Measurements from ENCODE around the gene ZAR1.
"Not testable (repeated sequence)": the region's sequence is repeated elsewhere in the genome, so short reads cannot be mapped to it uniquely, and the experiment has no call there.

The ZAR1 gene

GRCh38 chr4:48490012-48490679, at the start of gene ZAR1:
Gene ZAR1 (plus strand): TSS chr4:48490252. CDS start chr4:48490292, 40 bp downstream.
- Histone ChIP-seq H3K9me3 (ENCODE audit: control insufficient read depth, insufficient read depth, low read length) (no peaks in the 10 kb centered on the region), H3K36me3 (ENCODE audit: insufficient read depth, low read length) (no peaks in the 10 kb centered on the region), H3K9ac (ENCODE audit: low read depth, low read length) (peak within 1 kb of the TSS; percentile 34), H3K4me1 (ENCODE audit: insufficient read depth, low read length) (peaks cover 3% of the 10 kb centered on the region; the same call in 1 of the 2 replicates)

DNA sequence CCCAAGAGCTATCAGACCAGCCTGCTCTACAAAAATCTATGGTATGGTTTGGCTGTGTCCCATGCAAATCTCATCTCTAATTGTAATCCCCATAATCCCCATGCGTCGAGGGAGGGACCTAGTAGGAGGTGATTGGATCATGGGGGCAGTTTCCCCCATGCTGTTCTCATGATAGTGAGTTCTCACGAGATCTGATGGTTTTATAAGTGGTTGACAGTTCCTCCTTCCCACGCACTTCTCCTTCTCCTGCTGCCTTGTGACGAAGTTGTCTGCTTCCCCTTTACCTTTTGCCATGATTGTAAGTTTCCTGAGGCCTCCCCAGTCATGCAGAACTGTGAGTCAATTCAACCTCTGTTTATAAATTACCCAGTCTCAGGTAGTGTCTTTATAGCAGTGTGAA, 49.1 kb upstream of the ZAR1 start:
- not testable (repeated sequence) for H3K4me1 ChIP-seq (ENCODE audit: insufficient read depth, low read length); H3K9ac ChIP-seq (ENCODE audit: low read depth, low read length); H3K36me3 ChIP-seq (ENCODE audit: insufficient read depth, low read length); H3K9me3 ChIP-seq (ENCODE audit: control insufficient read depth, insufficient read depth, low read length)

GRCh38 chr4:48445704-48446103, 44.3 kb upstream of the ZAR1 start:
- Histone ChIP-seq H3K4me1 (ENCODE audit: insufficient read depth, low read length) (no peaks in the 10 kb centered on the region), H3K9ac (ENCODE audit: low read depth, low read length) (no peak overlapping the region), H3K36me3 (ENCODE audit: insufficient read depth, low read length) (no peaks in the 10 kb centered on the region), H3K9me3 (ENCODE audit: control insufficient read depth, insufficient read depth, low read length) (no peaks in the 10 kb centered on the region)

DNA sequence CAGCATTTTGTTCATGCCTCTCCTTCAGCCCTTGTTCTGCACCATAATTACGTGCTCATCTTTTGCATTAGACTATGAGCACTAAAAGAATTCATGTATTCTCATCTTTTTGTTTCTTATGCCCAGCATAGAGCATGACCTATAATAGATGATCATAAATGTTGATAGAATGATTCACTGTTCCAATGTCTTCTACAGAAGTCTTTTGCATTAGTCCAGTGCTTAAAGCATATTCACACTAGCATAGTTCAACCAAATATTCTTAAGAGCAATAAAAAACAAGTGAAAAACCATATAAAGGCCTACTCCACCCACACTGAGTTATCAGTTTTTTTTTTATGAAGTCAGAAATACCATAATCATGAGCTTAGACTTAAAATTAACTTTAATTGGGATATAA, 43.4 kb upstream of the ZAR1 start:
- Histone ChIP-seq H3K9ac (ENCODE audit: low read depth, low read length) (no peak overlapping the region), H3K36me3 (ENCODE audit: insufficient read depth, low read length) (no peaks in the 10 kb centered on the region), H3K4me1 (ENCODE audit: insufficient read depth, low read length) (no peaks in the 10 kb centered on the region), H3K9me3 (ENCODE audit: control insufficient read depth, insufficient read depth, low read length) (no peaks in the 10 kb centered on the region)

- Histone ChIP-seq H3K9me3 (ENCODE audit: control insufficient read depth, insufficient read depth, low read length) (no peaks in the 10 kb centered on the region), H3K36me3 (ENCODE audit: insufficient read depth, low read length) (no peaks in the 10 kb centered on the region)
These were observed 40.9 kb upstream of the ZAR1 start for GRCh38 chr4:48449151-48449550.

DNA sequence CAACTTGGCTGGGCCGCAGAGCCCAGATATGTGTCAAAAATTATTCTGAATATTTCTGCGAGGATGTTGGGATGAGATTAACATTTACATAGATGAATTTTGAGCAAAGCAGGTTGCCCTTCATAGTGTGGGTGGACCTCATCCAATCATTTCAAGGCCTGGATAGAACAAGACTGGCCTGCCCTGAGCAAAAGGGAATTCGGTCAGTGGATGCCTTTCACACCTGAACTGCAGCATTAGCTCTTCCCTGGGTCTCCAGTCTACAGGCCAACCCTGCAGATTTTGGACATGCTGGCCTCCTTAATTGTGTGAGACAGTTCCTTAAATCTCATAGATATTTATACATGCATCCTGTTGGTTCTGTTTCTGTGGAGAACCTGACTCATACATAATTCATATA, 39.3 kb upstream of the ZAR1 start:
- Histone ChIP-seq H3K9ac (ENCODE audit: low read depth, low read length) (no peak overlapping the region), H3K4me1 (ENCODE audit: insufficient read depth, low read length) (no peaks in the 10 kb centered on the region), H3K36me3 (ENCODE audit: insufficient read depth, low read length) (no peaks in the 10 kb centered on the region), H3K9me3 (ENCODE audit: control insufficient read depth, insufficient read depth, low read length) (no peaks in the 10 kb centered on the region)

More at GRCh38 chr4:48449151-48449550, 40.9 kb upstream of the ZAR1 start:
- H3K4me1 ChIP-seq (ENCODE audit: insufficient read depth, low read length), result no peaks in the 10 kb centered on the region
- no peak overlapping the region for H3K9ac ChIP-seq (ENCODE audit: low read depth, low read length)

DNA sequence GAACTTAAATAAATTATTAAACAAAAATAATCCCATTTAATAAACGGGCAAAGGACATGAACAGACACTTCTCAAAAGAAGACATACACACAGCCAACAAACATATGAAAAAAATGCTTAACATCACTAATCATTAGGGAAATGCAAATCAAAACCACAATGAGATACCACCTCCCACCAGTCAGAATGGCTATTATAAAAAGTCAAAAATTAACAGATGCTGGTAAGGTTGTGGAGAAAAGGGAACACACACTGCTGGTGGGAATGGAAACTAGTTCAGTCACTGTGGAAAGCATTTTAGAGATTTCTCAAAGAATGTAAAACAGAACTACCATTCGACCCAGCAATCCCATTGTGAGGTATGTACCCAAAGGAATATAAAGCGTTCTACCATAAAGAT, 38.4 kb upstream of the ZAR1 start:
- not testable (repeated sequence) for H3K9me3 ChIP-seq (ENCODE audit: control insufficient read depth, insufficient read depth, low read length); H3K9ac ChIP-seq (ENCODE audit: low read depth, low read length); H3K36me3 ChIP-seq (ENCODE audit: insufficient read depth, low read length); H3K4me1 ChIP-seq (ENCODE audit: insufficient read depth, low read length)

DNA sequence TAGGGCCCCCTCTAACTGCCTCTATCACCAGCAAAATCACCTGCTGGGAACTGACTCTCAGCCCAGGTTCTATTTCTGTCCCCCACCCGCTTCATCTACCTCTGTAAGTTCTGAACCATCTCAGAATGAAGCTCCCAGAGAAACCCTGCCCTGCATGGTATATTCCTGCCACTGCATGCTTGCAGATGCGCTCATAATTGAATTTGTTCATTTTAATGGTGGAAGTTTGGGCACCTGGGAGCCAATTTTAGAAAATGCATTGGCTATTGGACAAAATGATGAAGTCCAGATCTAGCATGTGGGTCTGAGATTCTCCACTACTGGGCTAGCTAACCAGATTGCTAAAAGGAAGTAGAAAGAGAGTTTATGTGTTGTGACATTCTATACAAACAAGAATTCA, 35.5 kb upstream of the ZAR1 start:
- no peaks in the 10 kb centered on the region for H3K9me3 ChIP-seq (ENCODE audit: control insufficient read depth, insufficient read depth, low read length)
- H3K36me3 ChIP-seq (ENCODE audit: insufficient read depth, low read length), result no peaks in the 10 kb centered on the region
- H3K4me1 ChIP-seq (ENCODE audit: insufficient read depth, low read length), result no peaks in the 10 kb centered on the region
- H3K9ac ChIP-seq (ENCODE audit: low read depth, low read length), result no peak overlapping the region

DNA sequence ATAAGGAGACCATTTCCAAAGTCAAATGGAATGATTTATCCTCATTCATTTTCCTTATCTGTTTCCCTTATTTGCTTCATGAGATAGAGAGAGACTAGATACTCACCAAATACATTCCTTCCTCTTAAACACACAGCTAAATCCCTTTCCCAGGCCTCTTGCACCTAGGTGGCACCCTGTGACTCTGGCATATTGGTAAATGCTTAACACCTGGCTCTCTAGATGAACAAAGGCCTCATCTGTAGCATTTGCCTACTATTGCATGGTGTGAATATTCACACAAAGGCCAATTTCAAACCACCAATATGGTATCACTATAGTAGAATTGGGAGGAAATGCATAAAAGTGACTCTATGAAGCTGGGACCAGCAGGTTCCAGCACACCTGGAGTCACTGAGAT, 29.1 kb upstream of the ZAR1 start:
- H3K4me1 ChIP-seq (ENCODE audit: insufficient read depth, low read length), result no peaks in the 10 kb centered on the region
- no peak overlapping the region for H3K9ac ChIP-seq (ENCODE audit: low read depth, low read length)

DNA sequence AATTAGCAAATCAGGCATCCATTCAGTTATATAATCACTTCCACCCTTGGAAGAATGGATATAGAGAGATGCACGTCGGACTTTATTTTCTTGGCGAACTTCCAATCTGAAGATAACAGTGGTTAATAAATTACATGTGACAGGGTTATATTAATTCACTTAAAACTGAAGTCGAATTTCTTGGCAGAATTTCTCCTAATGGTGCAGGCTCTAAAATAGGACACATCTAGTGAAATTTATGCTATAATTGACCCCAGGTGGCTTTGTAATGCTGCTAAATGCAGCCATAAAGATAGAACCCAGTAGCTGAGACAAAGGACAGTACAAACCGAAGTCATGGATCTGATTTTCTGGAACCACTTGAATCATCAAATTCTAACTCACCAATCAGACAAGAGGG, 27.7 kb upstream of the ZAR1 start:
- no peaks in the 10 kb centered on the region for H3K4me1 ChIP-seq (ENCODE audit: insufficient read depth, low read length)
- H3K36me3 ChIP-seq (ENCODE audit: insufficient read depth, low read length), result no peaks in the 10 kb centered on the region
- no peak overlapping the region for H3K9ac ChIP-seq (ENCODE audit: low read depth, low read length)
- no peaks in the 10 kb centered on the region for H3K9me3 ChIP-seq (ENCODE audit: control insufficient read depth, insufficient read depth, low read length)

More for the DNA sequence above, 29.1 kb upstream of the ZAR1 start:
- Histone ChIP-seq H3K36me3 (ENCODE audit: insufficient read depth, low read length) (no peaks in the 10 kb centered on the region), H3K9me3 (ENCODE audit: control insufficient read depth, insufficient read depth, low read length) (no peaks in the 10 kb centered on the region)

DNA sequence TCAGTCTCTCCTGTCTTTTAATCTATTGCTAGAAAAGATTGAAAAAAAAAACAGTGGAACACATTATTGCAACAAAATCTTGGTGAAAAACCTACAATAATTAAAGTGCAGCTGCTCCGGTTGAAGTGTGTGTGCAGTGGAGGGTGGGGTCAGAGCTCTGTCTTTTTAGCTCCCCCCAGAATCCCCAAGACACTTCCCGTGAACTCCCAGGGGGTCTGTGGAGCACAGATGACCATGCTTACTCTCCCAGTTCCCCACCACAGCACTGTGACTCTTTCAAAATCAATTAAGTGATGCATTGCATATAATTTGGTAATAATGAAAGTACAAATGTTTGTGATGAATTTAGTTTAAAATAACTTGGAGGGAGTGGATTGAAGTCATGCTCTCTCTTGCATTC, 22.6 kb upstream of the ZAR1 start:
- Histone ChIP-seq H3K9ac (ENCODE audit: low read depth, low read length) (no peak overlapping the region), H3K36me3 (ENCODE audit: insufficient read depth, low read length) (no peaks in the 10 kb centered on the region), H3K4me1 (ENCODE audit: insufficient read depth, low read length) (no peaks in the 10 kb centered on the region), H3K9me3 (ENCODE audit: control insufficient read depth, insufficient read depth, low read length) (no peaks in the 10 kb centered on the region)

DNA sequence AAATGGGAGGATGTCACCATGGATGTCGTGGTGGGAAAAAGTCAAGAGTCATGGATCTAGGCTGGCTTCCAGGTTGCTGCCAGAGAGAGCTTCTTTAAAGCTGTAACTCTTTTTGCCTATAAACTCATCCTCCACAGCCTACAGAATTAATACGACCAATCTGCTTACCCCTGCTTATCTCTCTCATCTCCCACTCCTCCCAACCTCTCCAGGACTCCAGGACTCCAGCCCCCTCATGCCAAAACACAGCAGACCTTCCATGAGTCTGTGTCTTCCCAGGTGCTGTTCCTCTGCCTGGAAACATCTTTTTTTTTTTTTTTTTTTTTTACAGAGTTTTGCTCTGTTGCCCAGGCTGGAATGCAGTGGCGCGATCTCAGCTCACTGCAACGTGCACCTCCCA, 22.2 kb upstream of the ZAR1 start:
- Histone ChIP-seq H3K36me3 (ENCODE audit: insufficient read depth, low read length) (no peaks in the 10 kb centered on the region), H3K9me3 (ENCODE audit: control insufficient read depth, insufficient read depth, low read length) (no peaks in the 10 kb centered on the region), H3K9ac (ENCODE audit: low read depth, low read length) (no peak overlapping the region), H3K4me1 (ENCODE audit: insufficient read depth, low read length) (peaks cover under 1% of the 10 kb centered on the region; the same call in 1 of the 2 replicates)

DNA sequence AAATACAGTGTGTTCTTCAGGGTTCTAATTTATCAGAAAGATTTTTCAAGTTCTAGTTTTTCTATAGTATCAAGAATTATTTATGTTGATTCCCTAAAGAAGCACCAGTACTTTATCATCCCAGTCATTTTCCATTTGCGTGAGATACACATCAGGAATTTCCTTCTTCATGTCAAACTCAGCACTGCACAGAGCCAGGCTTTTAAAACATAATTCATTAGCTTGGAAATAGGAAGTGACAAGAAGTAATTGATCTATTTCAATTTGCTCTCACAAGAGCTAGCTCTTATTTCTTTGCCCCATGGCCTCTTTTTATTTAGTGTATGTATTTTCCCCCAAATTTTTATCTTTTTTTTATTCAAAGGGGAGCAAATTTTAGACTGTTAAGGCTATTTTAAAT, 19.9 kb upstream of the ZAR1 start:
- H3K4me1 ChIP-seq (ENCODE audit: insufficient read depth, low read length), result peaks cover 6% of the 10 kb centered on the region; the same call in 1 of the 2 replicates
- H3K9me3 ChIP-seq (ENCODE audit: control insufficient read depth, insufficient read depth, low read length), result no peaks in the 10 kb centered on the region
- H3K36me3 ChIP-seq (ENCODE audit: insufficient read depth, low read length), result no peaks in the 10 kb centered on the region
- no peak overlapping the region for H3K9ac ChIP-seq (ENCODE audit: low read depth, low read length)

DNA sequence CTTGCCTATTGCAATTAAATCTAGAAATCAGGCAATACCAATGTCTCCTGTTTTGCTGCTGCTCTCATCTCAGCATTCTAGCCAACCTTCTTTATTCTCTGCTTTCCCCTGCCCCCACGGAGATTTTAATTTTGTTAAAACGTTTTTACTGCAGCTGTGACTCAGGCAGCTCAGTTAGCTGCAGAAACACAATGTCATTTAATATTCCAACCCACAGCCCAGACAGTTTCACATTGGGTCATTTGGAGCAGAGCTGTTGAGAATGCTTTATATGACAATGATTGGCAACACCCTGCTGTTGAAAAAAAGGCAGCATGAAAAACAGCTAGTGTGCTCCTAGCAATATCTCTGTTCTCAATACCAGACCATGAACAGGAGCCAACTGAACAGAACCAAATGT, 19.5 kb upstream of the ZAR1 start:
- Histone ChIP-seq H3K4me1 (ENCODE audit: insufficient read depth, low read length) (peaks cover 6% of the 10 kb centered on the region; the same call in 1 of the 2 replicates), H3K36me3 (ENCODE audit: insufficient read depth, low read length) (no peaks in the 10 kb centered on the region), H3K9ac (ENCODE audit: low read depth, low read length) (no peak overlapping the region), H3K9me3 (ENCODE audit: control insufficient read depth, insufficient read depth, low read length) (no peaks in the 10 kb centered on the region)

DNA sequence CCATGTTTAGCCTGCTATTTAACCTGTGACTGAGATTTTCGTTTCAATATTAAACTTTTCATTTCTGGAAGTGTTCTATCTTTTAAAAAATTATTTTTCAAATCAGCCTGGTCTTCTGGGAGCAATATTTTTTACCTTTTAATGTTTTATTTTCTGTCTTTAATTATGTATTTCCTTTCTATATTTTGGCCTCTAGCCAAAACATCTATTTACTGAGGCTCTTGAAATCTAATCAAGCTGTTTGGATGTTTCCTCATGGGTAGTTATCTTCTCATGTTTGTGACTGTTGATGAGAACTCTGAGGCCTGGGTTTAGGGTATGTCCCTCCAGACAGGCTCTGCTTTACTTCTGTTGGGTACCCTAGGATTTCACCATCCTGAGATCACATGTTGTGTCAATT, 17.3 kb upstream of the ZAR1 start:
- Histone ChIP-seq H3K4me1 (ENCODE audit: insufficient read depth, low read length) (peaks cover 6% of the 10 kb centered on the region; the same call in 1 of the 2 replicates), H3K9ac (ENCODE audit: low read depth, low read length) (no peak overlapping the region), H3K36me3 (ENCODE audit: insufficient read depth, low read length) (no peaks in the 10 kb centered on the region), H3K9me3 (ENCODE audit: control insufficient read depth, insufficient read depth, low read length) (no peaks in the 10 kb centered on the region)
